Measurements from ENCODE around the gene RPP25. TPM values are rescaled to one million over a fixed set of nuclear protein-coding genes. Genes with fewer than 3 reads are reported as not detected.
"Not testable (repeated sequence)": the region's sequence is repeated elsewhere in the genome, so short reads cannot be mapped to it uniquely, and the experiment has no call there.

RPP25 gene
- total and polyA plus RNA-seq, 3 donors from 2014 or later = 6.5 to 15.9 (median 6.8) TPM

DNA sequence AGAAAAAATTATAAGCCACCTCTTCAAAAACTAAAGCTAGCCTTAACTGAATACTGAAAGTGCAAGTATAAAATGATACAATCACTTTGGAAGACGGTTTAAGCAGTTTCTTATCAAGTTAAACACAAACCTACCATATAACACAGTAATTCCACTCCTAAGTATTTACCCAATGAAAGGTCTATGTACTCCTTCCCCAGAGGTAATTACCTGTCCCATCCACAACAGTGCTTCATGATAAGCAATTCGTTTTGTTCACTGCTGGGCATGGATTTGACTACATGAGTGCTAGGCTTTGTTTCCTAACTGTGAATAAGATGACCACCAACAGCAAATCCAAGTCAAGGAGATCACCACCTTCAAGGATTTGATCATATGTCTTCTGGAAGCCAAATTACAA, 23.0 kb downstream of the RPP25 start:
- TF ChIP-seq POLR2A (IDR thresholded peaks at IDR 0.05) = no peak
- TF ChIP-seq CTCF (IDR thresholded peaks at IDR 0.05) = no peak
- Histone ChIP-seq H3K27me3 (no peaks in the 10 kb centered on the region), H3K4me1 (peaks cover 11% of the 10 kb centered on the region), H3K27ac (no peak overlapping the region), H3K4me3 (no peak overlapping the region), H3K36me3 (ENCODE audit: low read depth, missing control alignments) (no peaks in the 10 kb centered on the region), H3K9me3 (no peaks in the 10 kb centered on the region)
- 62% methylated on average over 2 of the region's 2 CpGs for WGBS, 2 donors
- intact Hi-C loops (cut with DNase I; ENCODE audit: low total_unique reads) = no loop called here
- no peak for DNase-seq

DNA sequence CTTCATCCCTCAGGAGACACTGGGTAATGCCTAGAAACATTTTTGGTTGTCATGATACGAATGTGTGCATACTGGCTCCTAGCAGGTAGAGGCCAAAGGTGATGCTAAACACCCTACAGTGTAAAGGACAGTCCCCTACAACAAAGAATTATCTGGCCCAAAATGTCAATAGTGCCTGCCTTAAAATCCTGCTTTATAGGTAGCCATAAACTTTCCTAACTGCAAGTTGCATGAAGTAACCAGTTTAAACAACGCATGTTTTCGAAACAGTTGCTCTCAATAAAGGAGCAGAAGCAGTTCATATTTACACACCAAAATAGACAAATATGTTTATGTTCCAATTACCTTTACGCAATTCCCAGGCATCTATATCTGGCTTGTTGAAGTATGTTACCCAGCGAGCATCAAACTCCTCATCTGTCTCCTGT, 27.8 kb downstream of the RPP25 start:
- no peaks in the 10 kb centered on the region for H3K4me1 ChIP-seq
- 95 to 97% methylated on average over 5 of the region's 5 CpGs for WGBS, 2 donors
- H3K27me3 ChIP-seq = no peaks in the 10 kb centered on the region
- no peak for DNase-seq
- TF ChIP-seq CTCF (IDR thresholded peaks at IDR 0.05) (no peak), POLR2A (IDR thresholded peaks at IDR 0.05) (no peak)
- no peaks in the 10 kb centered on the region for H3K36me3 ChIP-seq (ENCODE audit: low read depth, missing control alignments)
- no peaks in the 10 kb centered on the region for H3K9me3 ChIP-seq
- H3K4me3 ChIP-seq = no peak overlapping the region
- intact Hi-C loops (cut with DNase I; ENCODE audit: low total_unique reads) = no loop called here
- H3K27ac ChIP-seq = no peak overlapping the region

GRCh38 chr15:74924525-74924924, 32.0 kb downstream of the RPP25 start:
- intact Hi-C loops (cut with DNase I; ENCODE audit: low total_unique reads) = no loop called here
- TF ChIP-seq CTCF (IDR thresholded peaks at IDR 0.05) (no peak), POLR2A (IDR thresholded peaks at IDR 0.05) (no peak)
- DNase-seq = no peak
- no peaks in the 10 kb centered on the region for H3K27me3 ChIP-seq
- no peaks in the 10 kb centered on the region for H3K36me3 ChIP-seq (ENCODE audit: low read depth, missing control alignments)
- WGBS, 2 donors = 95 to 96% methylated on average over 3 of the region's 3 CpGs
- H3K9me3 ChIP-seq = no peaks in the 10 kb centered on the region
- H3K4me3 ChIP-seq = no peak overlapping the region
- H3K27ac ChIP-seq = no peak overlapping the region
- H3K4me1 ChIP-seq = no peaks in the 10 kb centered on the region

DNA sequence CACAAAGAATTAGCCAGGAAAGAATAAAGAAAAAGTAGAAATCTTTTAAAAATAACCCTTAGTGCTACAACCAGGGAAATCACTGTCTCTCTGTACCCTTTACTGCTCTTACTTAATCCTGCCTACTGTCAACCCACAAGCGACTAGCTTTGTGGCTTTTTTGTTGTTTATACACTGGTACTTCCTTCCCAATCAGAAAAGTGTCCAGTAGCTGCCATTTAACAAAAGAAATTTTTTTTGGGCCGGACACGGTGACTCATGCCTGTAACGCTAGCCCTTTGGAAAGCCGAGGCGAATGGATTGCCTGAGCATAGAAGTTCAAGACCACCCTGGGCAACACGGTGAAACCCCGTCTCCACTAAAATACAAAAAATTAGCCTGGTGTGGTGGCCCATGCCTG, 36.1 kb downstream of the RPP25 start:
- Histone ChIP-seq H3K27ac (no peak overlapping the region), H3K36me3 (ENCODE audit: low read depth, missing control alignments) (no peaks in the 10 kb centered on the region), H3K9me3 (no peaks in the 10 kb centered on the region), H3K27me3 (no peaks in the 10 kb centered on the region), H3K4me1 (no peaks in the 10 kb centered on the region), H3K4me3 (no peak overlapping the region)
- WGBS, 2 donors = 87 to 97% methylated on average over 8 of the region's 8 CpGs
- no peak for DNase-seq
- TF ChIP-seq POLR2A (IDR thresholded peaks at IDR 0.05) = no peak
- intact Hi-C loops (cut with DNase I; ENCODE audit: low total_unique reads) = no loop called here

GRCh38 chr15:74917676-74918075, 38.9 kb downstream of the RPP25 start:
- no peak overlapping the region for H3K27ac ChIP-seq
- H3K36me3 ChIP-seq (ENCODE audit: low read depth, missing control alignments) = no peaks in the 10 kb centered on the region
- WGBS, 2 donors = 94 to 96% methylated on average over 6 of the region's 6 CpGs
- H3K4me3 ChIP-seq = no peak overlapping the region
- TF ChIP-seq CTCF (IDR thresholded peaks at IDR 0.05) (no peak), POLR2A (IDR thresholded peaks at IDR 0.05) (no peak)
- no peaks in the 10 kb centered on the region for H3K27me3 ChIP-seq
- no peaks in the 10 kb centered on the region for H3K4me1 ChIP-seq
- intact Hi-C loops (cut with DNase I; ENCODE audit: low total_unique reads) = no loop called here
- no peak for DNase-seq
- no peaks in the 10 kb centered on the region for H3K9me3 ChIP-seq

DNA sequence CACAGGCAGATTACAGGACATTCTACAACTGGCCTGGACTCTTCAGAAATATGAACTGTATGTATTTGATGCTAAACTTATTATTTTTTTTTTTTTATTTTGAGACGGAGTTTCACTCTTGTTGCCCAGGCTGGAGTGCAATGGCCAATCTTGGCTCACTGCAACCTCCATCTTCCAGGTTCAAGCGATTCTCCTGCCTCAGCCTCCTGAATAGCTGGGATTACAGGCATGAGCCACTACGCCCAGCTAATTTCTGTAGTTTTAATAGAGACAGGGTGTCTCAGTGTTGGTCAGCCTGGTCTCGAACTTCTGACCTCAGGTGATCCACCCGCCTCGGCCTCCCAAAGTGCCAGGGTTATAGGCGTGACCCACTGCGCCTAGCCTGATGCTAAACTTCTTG, 42.8 kb downstream of the RPP25 start:
- intact Hi-C loops (cut with DNase I; ENCODE audit: low total_unique reads); H3K27ac ChIP-seq; DNase-seq; H3K9me3 ChIP-seq; H3K4me3 ChIP-seq; H3K36me3 ChIP-seq (ENCODE audit: low read depth, missing control alignments); H3K27me3 ChIP-seq; H3K4me1 ChIP-seq: not testable (repeated sequence)
- 90% methylated on average over 8 of the region's 8 CpGs for WGBS, 2 donors
